ENCODE measurements around the gene NEUROD2.

NEUROD2 gene

GRCh38 chr17:39602533-39603303 lies 5.0 kb downstream of the NEUROD2 start:
- H3K36me3 ChIP-seq (ENCODE audit: control insufficient read depth in 2 of 2, insufficient read depth in 1 of 2, low read length in 2 of 2) = no peaks in the 10 kb centered on the region
- peak; percentile 93 for TF ChIP-seq PRDM10 (tag by site-specific recombination; IDR thresholded peaks at IDR 0.05)
- no peak for TF ChIP-seq SP2 (tag by site-specific recombination; IDR thresholded peaks at IDR 0.05)
- TF ChIP-seq ZFHX2 (tag by site-specific recombination; conservative IDR thresholded peaks at IDR 0.05) = 0 out of 2 replicates have a peak, but pooled peaks have one; percentile 9
- 0 out of 2 replicates have a peak, but pooled peaks have one; percentile 16 for TF ChIP-seq ZBTB8A (tag by site-specific recombination; IDR thresholded peaks at IDR 0.05)
- no peak overlapping the region for H3K4me3 ChIP-seq (ENCODE audit: low read depth, low read length)
- H3K4me1 ChIP-seq (ENCODE audit: control insufficient read depth, insufficient read depth, low read length) = peaks cover 19% of the 10 kb centered on the region
- H3K9me3 ChIP-seq (ENCODE audit: control insufficient read depth, insufficient read depth, low read depth, low read length) = no peaks in the 10 kb centered on the region
- no peak overlapping the region for H3K27ac ChIP-seq (ENCODE audit: extremely low read depth, low read depth, low read length)
- POLR2A ChIA-PET = no interaction called here
- CTCF ChIA-PET = interaction anchor here (0.6 to 2.5 kb wide), 4 partner anchors 17 to 89 kb away, joined by 3 to 10 read pairs (median 5); no protein-coding TSS in a partner anchor

- H3K4me3 ChIP-seq (ENCODE audit: low read depth, low read length) = no peak overlapping the region
- no peak overlapping the region for H3K27ac ChIP-seq (ENCODE audit: extremely low read depth, low read depth, low read length)
- POLR2A ChIA-PET = no interaction called here
- no peaks in the 10 kb centered on the region for H3K36me3 ChIP-seq (ENCODE audit: control insufficient read depth in 2 of 2, insufficient read depth in 1 of 2, low read length in 2 of 2)
- TF ChIP-seq ZNF248 (tag by site-specific recombination; IDR thresholded peaks at IDR 0.05) (no peak), ZBTB17 (tag by site-specific recombination; IDR thresholded peaks at IDR 0.05) (peak; percentile 88), ZNF785 (tag by site-specific recombination; IDR thresholded peaks at IDR 0.05) (no peak), ZNF670 (tag by site-specific recombination; IDR thresholded peaks at IDR 0.05; ENCODE audit: low read depth) (no peak), ZNF600 (tag by site-specific recombination; IDR thresholded peaks at IDR 0.05) (peak; percentile 42; the same call in 1 of the 2 replicates), REST (tag by site-specific recombination; IDR thresholded peaks at IDR 0.05) (peak; percentile 74)
- H3K9me3 ChIP-seq (ENCODE audit: control insufficient read depth, insufficient read depth, low read depth, low read length) = no peaks in the 10 kb centered on the region
- H3K4me1 ChIP-seq (ENCODE audit: control insufficient read depth, insufficient read depth, low read length) = peaks cover 14% of the 10 kb centered on the region
- CTCF ChIA-PET = interaction anchor here (0.7 to 2.5 kb wide), 3 partner anchors 20 to 50 kb away, joined by 3 to 10 read pairs (median 6); no protein-coding TSS in a partner anchor
These were observed 5.8 kb downstream of the NEUROD2 start for GRCh38 chr17:39601758-39602532.

GRCh38 chr17:39600997-39601597 lies 6.6 kb downstream of the NEUROD2 start:
- Histone ChIP-seq H3K4me1 (ENCODE audit: control insufficient read depth, insufficient read depth, low read length) (peaks cover 12% of the 10 kb centered on the region), H3K36me3 (ENCODE audit: control insufficient read depth in 2 of 2, insufficient read depth in 1 of 2, low read length in 2 of 2) (no peaks in the 10 kb centered on the region), H3K27ac (ENCODE audit: extremely low read depth, low read depth, low read length) (no peak overlapping the region), H3K4me3 (ENCODE audit: low read depth, low read length) (no peak overlapping the region), H3K9me3 (ENCODE audit: control insufficient read depth, insufficient read depth, low read depth, low read length) (no peaks in the 10 kb centered on the region)
- ChIA-PET POLR2A (interaction anchor here (0.6 kb wide), 1 partner anchor 9 kb away, joined by 5 read pairs; no protein-coding TSS in a partner anchor), CTCF (interaction anchor here (0.6 to 2.5 kb wide), 6 partner anchors 12 to 53 kb away, joined by 3 to 11 read pairs (median 6); no protein-coding TSS in a partner anchor)
- no peak for TF ChIP-seq MZF1 (tag by site-specific recombination; IDR thresholded peaks at IDR 0.05; ENCODE audit: borderline replicate concordance)
- no peak for TF ChIP-seq ZNF350 (tag by site-specific recombination; IDR thresholded peaks at IDR 0.05)
- no peak for TF ChIP-seq ZNF214 (tag by site-specific recombination; IDR thresholded peaks at IDR 0.05; ENCODE audit: borderline replicate concordance)
- no peak for TF ChIP-seq ZNF624 (tag by site-specific recombination; IDR thresholded peaks at IDR 0.05)
- TF ChIP-seq ZNF416 (tag by site-specific recombination; IDR thresholded peaks at IDR 0.05) = no peak
- TF ChIP-seq BCL11A (tag by site-specific recombination; IDR thresholded peaks at IDR 0.05; ENCODE audit: low read depth) = no peak
- no peak for TF ChIP-seq ZNF513 (tag by site-specific recombination; IDR thresholded peaks at IDR 0.05)

Data from HEK293 (cell line).